GM21526 (cell line): Measurements from ENCODE around the gene DSCAML1.

Source experiments
- ATAC-seq: cut with Tn5 transposase; IDR thresholded peaks from one replicate; pipeline ENCODE4 v1.9.1; 2021; ENCODE audit warnings: moderate library complexity; ENCODE audit not compliant: unreplicated experiment, low FRiP score

The DSCAML1 gene

GRCh38 chr11:117733316-117733715 is 63.7 kb downstream of the DSCAML1 start:
- no peak for ATAC-seq

- ATAC-seq, result no peak
Observed at GRCh38 chr11:117731722-117732290, 65.2 kb downstream of the DSCAML1 start.

- no peak for ATAC-seq
Observed at GRCh38 chr11:117730208-117730800, 66.7 kb downstream of the DSCAML1 start.

GRCh38 chr11:117725048-117725734 is 71.8 kb downstream of the DSCAML1 start:
- ATAC-seq, result no peak

- ATAC-seq, result no peak
Observed at GRCh38 chr11:117724621-117725020, 72.4 kb downstream of the DSCAML1 start.

GRCh38 chr11:117724104-117724503 is 72.9 kb downstream of the DSCAML1 start:
- no peak for ATAC-seq

- no peak for ATAC-seq
Observed at GRCh38 chr11:117723277-117724024, 73.6 kb downstream of the DSCAML1 start.

- no peak for ATAC-seq
Observed at GRCh38 chr11:117722082-117722481, 74.9 kb downstream of the DSCAML1 start.

GRCh38 chr11:117720061-117720511 is 76.9 kb downstream of the DSCAML1 start:
- no peak for ATAC-seq

GRCh38 chr11:117719480-117719879 is 77.5 kb downstream of the DSCAML1 start:
- no peak for ATAC-seq

GRCh38 chr11:117717485-117718314 is 79.3 kb downstream of the DSCAML1 start:
- no peak for ATAC-seq

- no peak for ATAC-seq
Observed at GRCh38 chr11:117716521-117717440, 80.2 kb downstream of the DSCAML1 start.

- no peak for ATAC-seq
Observed at GRCh38 chr11:117715801-117716200, 81.2 kb downstream of the DSCAML1 start.

- no peak for ATAC-seq
Observed at GRCh38 chr11:117713538-117713991, 83.5 kb downstream of the DSCAML1 start.

GRCh38 chr11:117712530-117712929 is 84.5 kb downstream of the DSCAML1 start:
- ATAC-seq, result no peak

GRCh38 chr11:117711331-117711730 is 85.7 kb downstream of the DSCAML1 start:
- no peak for ATAC-seq

- ATAC-seq, result no peak
Observed at GRCh38 chr11:117710211-117710610, 86.8 kb downstream of the DSCAML1 start.

GRCh38 chr11:117706322-117706814 is 90.6 kb downstream of the DSCAML1 start:
- no peak for ATAC-seq

- ATAC-seq, result no peak
Observed at GRCh38 chr11:117705866-117706265, 91.2 kb downstream of the DSCAML1 start.
